Neuronal stem cell (in vitro differentiated cells): ENCODE data around the gene CTNNA3.

Experiments used
- DNase-seq: peaks from one replicate; pipeline ENCODE4 v3.0.0-alpha.2; 2013; ENCODE audit warnings: low spot score
- H2AFZ ChIP-seq: one replicate; pipeline ENCODE4 v1.6.1; 2013; ENCODE audit warnings: mild to moderate bottlenecking, low read length, inconsistent platforms
- H2AK5ac ChIP-seq: 2 replicates; pipeline ENCODE4 v1.6.1; 2013; ENCODE audit warnings: low read depth, mild to moderate bottlenecking, inconsistent platforms, low read length, moderate library complexity, mixed read lengths
- H2BK120ac ChIP-seq: 2 replicates; pipeline ENCODE4 v1.6.1; 2013; ENCODE audit warnings: low read depth, mild to moderate bottlenecking, inconsistent platforms, low read length, moderate library complexity, mixed read lengths
- H2BK12ac ChIP-seq: one replicate; pipeline ENCODE4 v1.6.1; 2013; ENCODE audit warnings: low read length, inconsistent platforms
- H2BK15ac ChIP-seq: 2 replicates; pipeline ENCODE4 v1.6.1; 2013; ENCODE audit warnings: mild to moderate bottlenecking, low read length, inconsistent platforms, mixed read lengths
- H2BK5ac ChIP-seq: one replicate; pipeline ENCODE4 v1.6.1; 2013; ENCODE audit warnings: inconsistent platforms, mild to moderate bottlenecking, low read length, moderate library complexity
- H3K14ac ChIP-seq: one replicate; pipeline ENCODE4 v1.6.1; 2013; ENCODE audit warnings: low read length, inconsistent platforms
- H3K18ac ChIP-seq: 2 replicates; pipeline ENCODE4 v1.6.1; 2013; ENCODE audit warnings: low read length, inconsistent platforms
- H3K23ac ChIP-seq: 2 replicates; pipeline ENCODE4 v1.6.1; 2013; ENCODE audit warnings: low read depth, mild to moderate bottlenecking, mixed read lengths, low read length, inconsistent platforms; ENCODE audit not compliant: poor library complexity
- H3K27ac ChIP-seq: replicated peaks from 3 replicates; pipeline ENCODE4 v1.5.1; 2013; ENCODE audit warnings: low read length, inconsistent platforms
- H3K27me3 ChIP-seq, 3 experiments: 2 replicates each; pipeline ENCODE4 v1.6.1; 2013; ENCODE audit warnings: low read length in 3 of 3, mild to moderate bottlenecking in 2 of 3, inconsistent platforms in 1 of 3, low read depth in 1 of 3, mixed read lengths in 1 of 3, moderate library complexity in 1 of 3; ENCODE audit not compliant: control insufficient read depth in 3 of 3, insufficient read depth in 3 of 3
- H3K36me3 ChIP-seq, 2 donors: replicated peaks in 1 of 2; 2 replicates each; pipeline ENCODE4 v1.6.1; 2013; ENCODE audit warnings: low read length in 2 of 2; ENCODE audit not compliant: control insufficient read depth in 2 of 2, insufficient read depth in 2 of 2
- H3K4ac ChIP-seq: 2 replicates; pipeline ENCODE4 v1.6.1; 2013; ENCODE audit warnings: inconsistent platforms, mild to moderate bottlenecking, low read length, moderate library complexity
- H3K4me1 ChIP-seq, 2 donors: 1 replicate in 1 of 2; 2 replicates in 1 of 2; pipeline ENCODE4 v1.6.1; 2013; ENCODE audit warnings: low read length in 2 of 2, low read depth in 1 of 2; ENCODE audit not compliant: control insufficient read depth in 2 of 2, insufficient read depth in 1 of 2
- H3K4me2 ChIP-seq: one replicate; pipeline ENCODE4 v1.6.1; 2013; ENCODE audit warnings: mild to moderate bottlenecking, low read length, inconsistent platforms; ENCODE audit not compliant: insufficient read depth, poor library complexity, severe bottlenecking
- H3K4me3 ChIP-seq, 2 donors: 2 replicates each; pipeline ENCODE4 v1.5.1; 2013; ENCODE audit warnings: low read length in 2 of 2, mild to moderate bottlenecking in 2 of 2, inconsistent platforms in 1 of 2, moderate library complexity in 1 of 2
- H3K79me1 ChIP-seq: one replicate; pipeline ENCODE4 v1.6.1; 2013; ENCODE audit warnings: low read depth, mild to moderate bottlenecking, inconsistent platforms, low read length, moderate library complexity
- H3K9ac ChIP-seq: one replicate; pipeline ENCODE4 v1.6.1; 2013; ENCODE audit warnings: mild to moderate bottlenecking, low read depth, low read length, inconsistent platforms; ENCODE audit not compliant: poor library complexity
- H3K9me3 ChIP-seq, 2 donors: replicated peaks in 1 of 2; 2 replicates each; pipeline versions ENCODE3 to v1.6.1; 2013; ENCODE audit warnings: low read length in 2 of 2, mild to moderate bottlenecking in 2 of 2, inconsistent platforms in 1 of 2, low read depth in 1 of 2, mixed read lengths in 1 of 2, moderate library complexity in 1 of 2; ENCODE audit not compliant: control insufficient read depth in 2 of 2, insufficient read depth in 1 of 2
- H4K8ac ChIP-seq: one replicate; pipeline ENCODE4 v1.6.1; 2013; ENCODE audit warnings: low read depth, mild to moderate bottlenecking, inconsistent platforms, low read length, moderate library complexity
- H4K91ac ChIP-seq: one replicate; pipeline ENCODE4 v1.6.1; 2013; ENCODE audit warnings: low read length, low read depth, mild to moderate bottlenecking, inconsistent platforms; ENCODE audit not compliant: poor library complexity
- WGBS, 2 donors: extraction: QIAGEN DNeasy Blood & Tissue Kit; methylation state at CpG; one replicate each; pipeline ENCODE4 v1.1.7; 2013; ENCODE audit warnings: missing lambda C conversion rate in 2 of 2, mixed read lengths in 1 of 2; ENCODE audit not compliant: insufficient read length in 2 of 2, insufficient replicate concordance in 1 of 2; ENCODE audit errors: extremely low coverage in 2 of 2; 5-methylcytosine and 5-hydroxymethylcytosine counted together

Gene CTNNA3

DNA sequence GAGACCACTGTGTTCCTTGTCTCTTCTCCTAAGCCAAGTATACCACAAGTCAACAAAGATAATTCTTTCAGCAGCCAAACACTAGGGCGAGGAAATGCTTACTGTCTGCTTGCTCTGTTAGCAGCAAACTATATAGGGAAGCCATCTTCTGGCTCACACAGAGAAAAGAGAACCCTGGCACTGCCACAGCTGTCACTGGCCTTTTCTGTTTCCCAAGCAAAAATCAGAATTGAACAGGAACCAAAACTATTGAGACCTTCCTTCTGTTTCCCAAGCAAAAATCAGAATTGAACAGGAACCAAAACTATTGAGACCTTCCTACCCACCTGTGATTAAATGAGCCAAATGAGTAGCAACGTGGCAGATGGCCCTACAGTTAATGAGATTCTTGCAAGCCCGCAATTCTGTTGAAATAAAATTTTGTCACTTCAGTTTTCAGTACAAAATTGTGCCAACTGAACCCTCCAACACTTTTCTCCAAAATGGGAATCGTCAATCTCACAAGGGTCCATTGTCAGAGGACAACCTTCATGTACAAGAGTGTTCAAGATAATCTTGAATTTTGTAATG lies 715.7 kb downstream of the CTNNA3 start:
- WGBS, 2 donors, result no CpG with 5 or more reads among the region's 4 CpGs
- Histone ChIP-seq H2AK5ac (no peak overlapping the region), H2BK12ac (no peak overlapping the region), H3K4me2 (no peak overlapping the region), H3K27me3 (no peaks in the 10 kb centered on the region), H4K8ac (no peak overlapping the region), H2AFZ (no peak overlapping the region), H3K79me1 (no peaks in the 10 kb centered on the region), H3K9me3 (no peaks in the 10 kb centered on the region), H3K4me3 (no peak overlapping the region), H4K91ac (no peak overlapping the region), H3K18ac (no peak overlapping the region), H3K36me3 (no peaks in the 10 kb centered on the region), H3K14ac (no peak overlapping the region), H2BK15ac (no peak overlapping the region), H3K9ac (no peak overlapping the region), H3K4ac (no peak overlapping the region), H3K4me1 (no peaks in the 10 kb centered on the region), H3K27ac (no peak overlapping the region), H2BK120ac (no peak overlapping the region), H3K23ac (no peak overlapping the region), H2BK5ac (no peak overlapping the region)
- DNase-seq, result no peak

DNA sequence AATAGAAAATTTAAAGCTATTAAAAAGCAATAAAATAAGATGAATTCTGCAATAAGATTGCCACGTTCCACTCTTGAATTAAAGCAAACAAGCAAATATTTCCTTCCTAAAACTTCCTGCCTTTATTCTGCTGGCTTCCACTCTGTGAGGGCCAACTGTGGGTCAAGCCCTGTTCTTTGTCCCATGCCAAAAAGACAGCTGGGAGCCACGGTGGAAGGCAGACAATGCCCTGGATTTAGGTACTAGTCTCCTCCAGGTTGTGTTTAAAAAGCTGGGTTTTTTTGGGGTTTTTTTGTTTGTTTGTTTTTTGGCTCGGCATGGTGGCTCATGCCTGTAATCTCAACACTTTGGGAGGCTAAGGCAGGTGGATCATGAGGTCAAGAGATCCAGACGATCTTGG lies 731.0 kb downstream of the CTNNA3 start:
- Histone ChIP-seq H2AK5ac (no peak overlapping the region), H2BK15ac (no peak overlapping the region), H3K27me3 (no peaks in the 10 kb centered on the region), H2BK120ac (no peak overlapping the region), H3K79me1 (no peaks in the 10 kb centered on the region), H2AFZ (peak overlapping the region; percentile 18), H3K4ac (no peak overlapping the region), H3K9me3 (no peaks in the 10 kb centered on the region), H3K36me3 (no peaks in the 10 kb centered on the region), H3K27ac (no peak overlapping the region), H3K18ac (no peak overlapping the region), H3K4me2 (no peak overlapping the region), H3K14ac (no peak overlapping the region), H3K23ac (no peak overlapping the region), H4K91ac (no peak overlapping the region), H3K4me3 (no peak overlapping the region), H2BK5ac (no peak overlapping the region), H4K8ac (no peak overlapping the region), H3K4me1 (peaks cover 0 to 3% of the 10 kb centered on the region in 2 donors), H3K9ac (no peak overlapping the region), H2BK12ac (no peak overlapping the region)
- DNase-seq, result no peak
- WGBS, 2 donors, result no CpG with 5 or more reads among the region's 4 CpGs

DNA sequence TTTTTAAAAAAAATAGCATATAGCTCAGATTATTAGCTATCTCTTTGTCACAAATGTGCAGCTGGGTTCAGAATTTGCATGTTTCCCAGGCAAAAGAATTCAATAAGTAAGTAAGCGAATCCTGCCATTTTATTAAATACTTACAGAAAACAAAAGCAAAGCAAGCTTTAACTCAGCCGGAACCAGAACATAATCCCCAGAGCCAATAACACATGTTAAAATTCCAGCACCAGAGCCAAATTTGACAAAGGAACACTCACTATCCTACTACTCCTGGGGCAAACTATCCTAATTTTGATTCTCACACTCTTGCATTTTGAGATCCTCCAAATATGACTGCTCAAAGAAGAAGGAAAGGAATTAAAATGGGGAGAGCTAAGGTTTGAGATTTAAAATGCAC lies 737.5 kb downstream of the CTNNA3 start:
- Histone ChIP-seq H2AK5ac (no peak overlapping the region), H3K18ac (no peak overlapping the region), H3K9ac (no peak overlapping the region), H3K4me3 (no peak overlapping the region), H2BK120ac (no peak overlapping the region), H2BK15ac (no peak overlapping the region), H3K36me3 (no peaks in the 10 kb centered on the region), H3K4ac (no peak overlapping the region), H3K4me1 (peaks cover 0 to 2% of the 10 kb centered on the region in 2 donors), H3K14ac (no peak overlapping the region), H2BK5ac (no peak overlapping the region), H4K91ac (no peak overlapping the region), H2AFZ (peak overlapping the region; percentile 42), H3K27me3 (no peaks in the 10 kb centered on the region), H3K79me1 (no peaks in the 10 kb centered on the region), H2BK12ac (no peak overlapping the region), H4K8ac (no peak overlapping the region), H3K23ac (no peak overlapping the region), H3K27ac (no peak overlapping the region), H3K4me2 (no peak overlapping the region), H3K9me3 (no peaks in the 10 kb centered on the region)
- no peak for DNase-seq
- no CpG with 5 or more reads among the region's 2 CpGs for WGBS, 2 donors

DNA sequence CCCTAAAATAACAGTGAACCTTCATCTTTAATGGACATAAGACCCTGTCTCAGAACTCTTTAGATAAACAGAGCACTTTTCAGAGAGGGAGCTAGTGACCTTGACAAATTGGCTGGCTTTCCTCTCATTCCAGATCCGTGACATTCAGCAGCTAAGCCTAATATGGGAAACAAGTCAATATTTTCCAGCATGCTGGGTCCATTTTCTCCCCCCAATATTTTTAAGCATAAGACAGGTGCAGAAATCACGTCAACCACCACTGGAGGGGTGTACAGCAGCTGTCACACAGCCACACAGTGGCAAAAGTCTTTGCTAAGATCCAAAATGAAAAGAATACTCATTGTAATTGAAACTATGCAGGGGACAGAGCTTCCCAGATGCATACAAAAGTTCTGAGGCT lies 744.1 kb downstream of the CTNNA3 start:
- Histone ChIP-seq H3K18ac (no peak overlapping the region), H2BK120ac (no peak overlapping the region), H3K9ac (no peak overlapping the region), H3K4ac (no peak overlapping the region), H2BK12ac (no peak overlapping the region), H3K9me3 (no peaks in the 10 kb centered on the region), H2BK5ac (no peak overlapping the region), H3K23ac (no peak overlapping the region), H3K4me2 (no peak overlapping the region), H3K4me3 (no peak overlapping the region), H2BK15ac (no peak overlapping the region), H4K8ac (no peak overlapping the region), H3K14ac (no peak overlapping the region), H3K4me1 (peaks cover 3 to 12% of the 10 kb centered on the region in 2 donors), H2AK5ac (no peak overlapping the region), H2AFZ (no peak overlapping the region), H3K79me1 (no peaks in the 10 kb centered on the region), H4K91ac (no peak overlapping the region), H3K27ac (no peak overlapping the region), H3K27me3 (no peaks in the 10 kb centered on the region), H3K36me3 (no peaks in the 10 kb centered on the region)
- WGBS, 2 donors, result no CpG with 5 or more reads among the region's 2 CpGs
- no peak for DNase-seq
